ENCODE data around the gene OR2T35.
"Not testable (repeated sequence)": the region's sequence is repeated elsewhere in the genome, so short reads cannot be mapped to it uniquely, and the experiment has no call there.

DNA sequence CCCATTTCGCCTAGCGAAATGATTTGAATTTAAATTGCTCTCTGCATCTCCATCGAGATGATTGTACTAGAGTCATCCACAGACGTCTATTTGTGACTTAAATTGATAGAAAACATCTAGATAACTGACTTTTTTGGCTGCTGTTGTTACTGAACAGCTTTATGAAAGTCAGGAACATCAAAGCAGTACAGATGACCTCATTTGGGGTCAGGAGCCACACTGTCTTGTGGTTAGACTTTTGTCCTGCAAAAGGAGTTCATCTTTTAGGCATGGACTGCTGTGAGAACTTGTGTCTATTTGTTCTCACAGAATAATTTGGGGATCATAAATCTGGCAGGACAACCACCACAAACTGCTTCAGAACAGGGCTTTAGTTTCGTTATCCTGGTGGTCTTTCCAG is 5.4 kb downstream of the OR2T35 start:
- TF ChIP-seq POLR2AphosphoS5 (IDR thresholded peaks at IDR 0.05; ENCODE audit: low read depth, low read length); TAF1 (IDR thresholded peaks at IDR 0.05; ENCODE audit: low read depth, low read length); POLR2A (IDR thresholded peaks at IDR 0.05; ENCODE audit: low read depth, low read length); PAX5 (IDR thresholded peaks at IDR 0.05; ENCODE audit: insufficient read depth, low read length, severe bottlenecking); POU2F2 (IDR thresholded peaks at IDR 0.05; ENCODE audit: low read depth, low read length): not testable (repeated sequence)

Data from GM12891 (cell line).